Peyer's patch (tissue), 4 donors: Measurements from ENCODE around the gene AIMP1.

Source experiments
- CTCF ChIP-seq, 6 experiments: fragments of 450-650 bp in 4 of 6; fragments of 200-600 bp in 2 of 6; sonication (generic) in 1 of 6; IDR thresholded peaks; one replicate each; pipeline ENCODE4 v1.5.1; 2017 to 2019; ENCODE audit warnings: antibody characterized with exemption in 6 of 6, mild to moderate bottlenecking in 3 of 6, moderate library complexity in 1 of 6
- POLR2A ChIP-seq, 2 donors: fragments of 450-650 bp; IDR thresholded peaks; one replicate each; pipeline ENCODE4 v1.5.1; 2017; ENCODE audit warnings: antibody characterized with exemption in 2 of 2, mild to moderate bottlenecking in 2 of 2, moderate library complexity in 2 of 2

GRCh38 chr4:106277140-106277675 lies 39.1 kb upstream of the AIMP1 start:
- TF ChIP-seq CTCF (IDR thresholded peaks at IDR 0.05): no peak
- no peak for TF ChIP-seq POLR2A (IDR thresholded peaks at IDR 0.05)
